DND-41 (cell line): ENCODE results near the gene ZPBP2.
A peak's percentile ranks its signal among the peaks of the same experiment; 100 is the strongest.
"Not testable (repeated sequence)": the region's sequence is repeated elsewhere in the genome, so short reads cannot be mapped to it uniquely, and the experiment has no call there.

Experiments
- ATAC-seq: fragments of 200-7000 bp; cut with Tn5 transposase; 3 replicates; pipeline ENCODE4 v1.9.1; 2021; ENCODE audit warnings: low read depth; ENCODE audit not compliant: insufficient read depth
- DNase-seq: peaks from one replicate; pipeline ENCODE4 v3.0.0-alpha.2; 2020
- H2AFZ ChIP-seq: 2 replicates; pipeline ENCODE4 v1.6.0; 2012; ENCODE audit warnings: low read depth, low read length
- H3K27ac ChIP-seq: 2 replicates; pipeline ENCODE4 v1.5.1; 2012; ENCODE audit warnings: low read length, inconsistent platforms
- H3K27me3 ChIP-seq: fragments of 200-600 bp; sonication (generic); 2 replicates; pipeline ENCODE4 v1.6.0; 2012; ENCODE audit warnings: low read length, mild to moderate bottlenecking, inconsistent platforms; ENCODE audit not compliant: insufficient read depth, poor library complexity
- H3K36me3 ChIP-seq: 2 replicates; pipeline ENCODE4 v1.5.1; 2012; ENCODE audit warnings: low read length, inconsistent platforms; ENCODE audit not compliant: insufficient read depth
- H3K4me1 ChIP-seq: 2 replicates; pipeline ENCODE4 v1.5.1; 2012; ENCODE audit warnings: mild to moderate bottlenecking, low read length; ENCODE audit not compliant: insufficient read depth
- H3K4me2 ChIP-seq: 2 replicates; pipeline ENCODE4 v1.6.0; 2012; ENCODE audit warnings: mild to moderate bottlenecking, moderate library complexity, low read length, inconsistent platforms; ENCODE audit not compliant: insufficient read depth
- H3K4me3 ChIP-seq, 2 experiments: fragments of 200-600 bp in 1 of 2; shearing (Covaris generic) in 1 of 2; 2 replicates each; pipeline ENCODE4 v1.5.1; 2012 to 2016; ENCODE audit warnings: inconsistent platforms in 2 of 2, low read length in 2 of 2, mild to moderate bottlenecking in 2 of 2, low read depth in 1 of 2, moderate library complexity in 1 of 2
- H3K79me2 ChIP-seq: 2 replicates; pipeline ENCODE4 v1.6.0; 2012; ENCODE audit warnings: low read length, inconsistent platforms; ENCODE audit not compliant: insufficient read depth
- H3K9ac ChIP-seq: 2 replicates; pipeline ENCODE4 v1.6.0; 2012; ENCODE audit warnings: low read depth, mild to moderate bottlenecking, inconsistent platforms, low read length, moderate library complexity
- H3K9me3 ChIP-seq: 2 replicates; pipeline ENCODE4 v1.5.1; 2012; ENCODE audit warnings: low read length, moderate library complexity, mild to moderate bottlenecking, inconsistent platforms; ENCODE audit not compliant: insufficient read depth, severe bottlenecking
- H4K20me1 ChIP-seq: 2 replicates; pipeline ENCODE4 v1.6.0; 2012; ENCODE audit warnings: low read length; ENCODE audit not compliant: insufficient read depth
- EZH2 ChIP-seq: IDR thresholded peaks from 3 replicates; pipeline ENCODE4 v1.6.1; 2012; ENCODE audit warnings: borderline replicate concordance, low read depth, mild to moderate bottlenecking, moderate library complexity, low read length, inconsistent platforms; ENCODE audit not compliant: severe bottlenecking
- TF ChIP-seq, protein P1 (sequence below): IDR thresholded peaks from 2 replicates; pipeline ENCODE4 v1.5.1; 2012; ENCODE audit warnings: borderline replicate concordance, low read length, moderate library complexity, mild to moderate bottlenecking; ENCODE audit not compliant: poor library complexity, severe bottlenecking; ENCODE audit errors: extremely low read depth

ZPBP2 gene

DNA sequence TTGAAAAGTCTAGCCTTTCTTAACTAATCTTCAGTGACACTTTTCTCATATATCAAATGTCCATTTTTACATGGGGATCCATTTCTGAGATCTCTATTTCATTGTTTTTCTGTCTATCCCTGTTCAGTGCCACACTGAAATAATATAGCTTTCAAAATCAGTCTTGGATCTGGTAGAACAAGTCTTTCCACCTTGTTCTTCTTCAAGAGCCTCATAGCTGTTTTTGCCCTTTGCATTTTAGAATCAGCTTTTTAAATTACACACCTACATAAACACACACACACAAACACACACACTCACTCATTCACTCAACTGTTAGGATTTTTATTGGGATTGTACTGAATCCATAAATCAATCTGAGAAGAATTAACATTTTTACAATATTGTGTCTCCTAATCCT, 31.2 kb downstream of the ZPBP2 start:
- Histone ChIP-seq H3K9ac (no peak overlapping the region), H3K27ac (no peak overlapping the region), H3K79me2 (no peaks in the 10 kb centered on the region), H3K27me3 (no peaks in the 10 kb centered on the region), H3K4me3 (no peak overlapping the region), H4K20me1 (no peaks in the 10 kb centered on the region), H2AFZ (no peak overlapping the region), H3K4me2 (no peak overlapping the region), H3K36me3 (no peaks in the 10 kb centered on the region), H3K9me3 (no peaks in the 10 kb centered on the region), H3K4me1 (peaks cover 21% of the 10 kb centered on the region)
- TF ChIP-seq, protein P1, sequence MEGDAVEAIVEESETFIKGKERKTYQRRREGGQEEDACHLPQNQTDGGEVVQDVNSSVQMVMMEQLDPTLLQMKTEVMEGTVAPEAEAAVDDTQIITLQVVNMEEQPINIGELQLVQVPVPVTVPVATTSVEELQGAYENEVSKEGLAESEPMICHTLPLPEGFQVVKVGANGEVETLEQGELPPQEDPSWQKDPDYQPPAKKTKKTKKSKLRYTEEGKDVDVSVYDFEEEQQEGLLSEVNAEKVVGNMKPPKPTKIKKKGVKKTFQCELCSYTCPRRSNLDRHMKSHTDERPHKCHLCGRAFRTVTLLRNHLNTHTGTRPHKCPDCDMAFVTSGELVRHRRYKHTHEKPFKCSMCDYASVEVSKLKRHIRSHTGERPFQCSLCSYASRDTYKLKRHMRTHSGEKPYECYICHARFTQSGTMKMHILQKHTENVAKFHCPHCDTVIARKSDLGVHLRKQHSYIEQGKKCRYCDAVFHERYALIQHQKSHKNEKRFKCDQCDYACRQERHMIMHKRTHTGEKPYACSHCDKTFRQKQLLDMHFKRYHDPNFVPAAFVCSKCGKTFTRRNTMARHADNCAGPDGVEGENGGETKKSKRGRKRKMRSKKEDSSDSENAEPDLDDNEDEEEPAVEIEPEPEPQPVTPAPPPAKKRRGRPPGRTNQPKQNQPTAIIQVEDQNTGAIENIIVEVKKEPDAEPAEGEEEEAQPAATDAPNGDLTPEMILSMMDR = no peak
- no peak for TF ChIP-seq EZH2
- ATAC-seq (no peak), DNase-seq (no peak)

DNA sequence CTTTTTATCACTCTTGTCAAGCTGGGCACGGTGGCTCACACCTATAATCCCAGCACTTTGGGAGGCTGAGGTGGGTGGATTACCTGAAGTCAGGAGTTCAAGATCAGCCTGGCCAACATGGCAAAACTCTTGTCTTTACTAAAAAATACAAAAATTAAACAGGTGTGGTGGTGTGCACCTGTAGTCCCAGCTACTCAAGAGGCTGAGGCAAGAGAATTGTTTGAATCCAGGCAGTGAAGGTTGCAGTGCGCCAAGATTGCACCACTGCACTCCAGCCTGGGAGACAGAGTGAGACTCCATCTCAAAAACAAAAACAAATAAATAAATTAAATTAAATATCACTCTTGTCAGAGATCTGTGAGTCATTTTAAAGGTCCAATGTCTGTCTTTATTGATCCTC, 34.0 kb downstream of the ZPBP2 start:
- not testable (repeated sequence) for H3K4me2 ChIP-seq, H2AFZ ChIP-seq, H3K27ac ChIP-seq, H3K9ac ChIP-seq, H3K79me2 ChIP-seq, H3K36me3 ChIP-seq, DNase-seq, H3K27me3 ChIP-seq, H3K4me3 ChIP-seq, ATAC-seq, H4K20me1 ChIP-seq, H3K9me3 ChIP-seq
- peaks cover 34% of the 10 kb centered on the region for H3K4me1 ChIP-seq

DNA sequence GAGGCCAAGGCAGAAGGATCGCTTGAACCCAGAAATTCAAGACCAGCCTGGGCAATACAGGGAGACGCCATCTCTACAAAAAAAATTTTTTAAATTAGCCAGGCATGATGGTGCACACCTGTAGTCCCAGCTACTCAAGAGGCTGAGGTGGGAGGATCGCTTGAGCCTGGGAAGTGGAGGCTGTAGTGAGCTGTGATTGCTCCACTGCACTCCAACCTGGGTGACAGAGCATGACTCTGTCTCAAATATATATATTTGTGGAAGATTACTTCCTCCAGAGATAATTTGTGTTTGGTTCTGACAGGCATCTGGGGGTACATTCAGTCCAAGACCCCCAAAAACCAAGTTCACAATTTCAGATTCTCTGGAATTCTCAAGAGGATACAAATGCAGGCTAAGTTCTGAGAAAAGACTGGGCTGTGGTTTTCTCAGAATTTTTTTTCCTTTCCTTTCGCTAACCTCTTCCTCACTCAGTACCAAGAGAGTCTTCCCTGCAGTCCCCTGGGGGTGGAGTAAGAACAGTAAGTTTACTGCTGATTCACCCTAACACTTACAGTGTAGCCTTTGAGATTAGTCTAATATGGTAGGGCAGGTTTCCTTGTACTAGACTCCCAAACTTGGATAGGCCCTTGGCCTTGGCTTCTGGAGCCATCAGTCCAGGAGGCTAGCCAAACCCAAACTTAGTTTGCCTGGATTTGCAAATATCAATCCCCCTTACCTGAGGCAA, 35.3 kb downstream of the ZPBP2 start:
- peak overlapping the region; percentile 76 for H3K27ac ChIP-seq
- no peaks in the 10 kb centered on the region for H4K20me1 ChIP-seq
- H2AFZ ChIP-seq = peak overlapping the region; percentile 32; the same call in 1 of the 2 replicates
- H3K79me2 ChIP-seq = no peaks in the 10 kb centered on the region
- peaks cover 34% of the 10 kb centered on the region for H3K4me1 ChIP-seq
- peak overlapping the region; percentile 9; the same call in 1 of the 2 replicates for H3K9ac ChIP-seq
- no peaks in the 10 kb centered on the region for H3K36me3 ChIP-seq
- peak overlapping the region; percentile 33; the same call in 1 of the 2 replicates for H3K4me2 ChIP-seq
- H3K9me3 ChIP-seq = no peaks in the 10 kb centered on the region
- peak; percentile 100 for ATAC-seq
- TF ChIP-seq EZH2 = no peak
- TF ChIP-seq, protein P1 = peak; percentile 28
- no peaks in the 10 kb centered on the region for H3K27me3 ChIP-seq
- no peak overlapping the region for H3K4me3 ChIP-seq
- peak; percentile 81 for DNase-seq

DNA sequence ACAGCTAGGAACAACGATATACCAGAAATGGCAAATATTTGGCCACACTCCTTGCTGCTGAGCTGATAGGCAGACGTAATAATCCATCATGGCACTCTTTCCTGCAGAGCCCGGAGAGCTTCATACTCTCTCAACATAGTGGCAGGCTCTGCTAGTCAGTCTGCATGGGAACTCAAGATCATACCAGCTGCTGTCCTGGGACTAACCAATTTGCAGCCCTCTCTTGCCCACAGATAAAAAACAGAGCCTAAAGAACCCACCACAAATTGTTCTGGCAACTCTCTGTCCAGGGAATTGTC, 36.9 kb downstream of the ZPBP2 start:
- DNase-seq = no peak

More for the DNA sequence above, 36.9 kb downstream of the ZPBP2 start:
- H3K79me2 ChIP-seq = no peaks in the 10 kb centered on the region
- no peaks in the 10 kb centered on the region for H3K36me3 ChIP-seq
- H3K9me3 ChIP-seq = no peaks in the 10 kb centered on the region
- no peak for TF ChIP-seq EZH2
- TF ChIP-seq, protein P1 = no peak
- ATAC-seq = no peak
- H3K9ac ChIP-seq = no peak overlapping the region
- H3K4me3 ChIP-seq = no peak overlapping the region
- no peaks in the 10 kb centered on the region for H3K27me3 ChIP-seq
- peaks cover 34% of the 10 kb centered on the region for H3K4me1 ChIP-seq
- peak overlapping the region; percentile 46 for H3K27ac ChIP-seq
- H3K4me2 ChIP-seq = no peak overlapping the region
- no peaks in the 10 kb centered on the region for H4K20me1 ChIP-seq
- no peak overlapping the region for H2AFZ ChIP-seq
